ENCODE results near the gene SLC2A5. TPM values are rescaled to one million over a fixed set of nuclear protein-coding genes. Genes with fewer than 3 reads are reported as not detected.

SLC2A5 gene
- polyA plus RNA-seq, 1 experiment: 0.21 TPM

DNA sequence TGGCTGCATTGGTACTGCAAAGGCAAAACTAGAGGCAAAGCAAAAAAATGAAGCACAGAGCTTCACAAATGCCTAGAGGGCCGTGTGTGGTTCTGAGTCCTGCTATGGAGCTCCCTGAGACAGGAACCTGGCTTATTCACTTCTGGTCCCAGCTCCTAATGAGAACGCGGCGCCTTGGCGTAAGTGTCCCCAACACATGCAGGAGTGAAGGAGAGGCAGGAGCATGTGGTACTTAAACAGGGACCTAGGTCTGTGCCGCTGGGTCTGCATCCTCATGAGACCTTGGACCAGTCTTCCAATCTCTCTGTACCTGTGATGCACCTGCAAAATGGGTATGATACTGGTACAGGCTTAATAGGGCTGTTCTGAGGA lies 28.8 kb downstream of the SLC2A5 start:
- TF ChIP-seq, protein P1, sequence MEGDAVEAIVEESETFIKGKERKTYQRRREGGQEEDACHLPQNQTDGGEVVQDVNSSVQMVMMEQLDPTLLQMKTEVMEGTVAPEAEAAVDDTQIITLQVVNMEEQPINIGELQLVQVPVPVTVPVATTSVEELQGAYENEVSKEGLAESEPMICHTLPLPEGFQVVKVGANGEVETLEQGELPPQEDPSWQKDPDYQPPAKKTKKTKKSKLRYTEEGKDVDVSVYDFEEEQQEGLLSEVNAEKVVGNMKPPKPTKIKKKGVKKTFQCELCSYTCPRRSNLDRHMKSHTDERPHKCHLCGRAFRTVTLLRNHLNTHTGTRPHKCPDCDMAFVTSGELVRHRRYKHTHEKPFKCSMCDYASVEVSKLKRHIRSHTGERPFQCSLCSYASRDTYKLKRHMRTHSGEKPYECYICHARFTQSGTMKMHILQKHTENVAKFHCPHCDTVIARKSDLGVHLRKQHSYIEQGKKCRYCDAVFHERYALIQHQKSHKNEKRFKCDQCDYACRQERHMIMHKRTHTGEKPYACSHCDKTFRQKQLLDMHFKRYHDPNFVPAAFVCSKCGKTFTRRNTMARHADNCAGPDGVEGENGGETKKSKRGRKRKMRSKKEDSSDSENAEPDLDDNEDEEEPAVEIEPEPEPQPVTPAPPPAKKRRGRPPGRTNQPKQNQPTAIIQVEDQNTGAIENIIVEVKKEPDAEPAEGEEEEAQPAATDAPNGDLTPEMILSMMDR (IDR thresholded peaks at IDR 0.05; ENCODE audit: low read depth, low read length): no peak
- H3K27me3 ChIP-seq (ENCODE audit: control insufficient read depth, insufficient read depth, low read length): peaks cover 44% of the 10 kb centered on the region
- ChIA-PET CTCF (interaction anchor here (0.6 to 1.5 kb wide), 2 partner anchors 113 to 125 kb away, joined by 3 to 4 read pairs; no protein-coding TSS in a partner anchor), POLR2A (no interaction called here)
- H3K9me3 ChIP-seq (ENCODE audit: control insufficient read depth, insufficient read depth, low read length): peaks cover 4% of the 10 kb centered on the region
- DNase-seq (ENCODE audit: low read depth, low spot score): no peak
- H3K27ac ChIP-seq (ENCODE audit: low read depth, low read length): no peak overlapping the region
- H3K4me3 ChIP-seq (ENCODE audit: low read depth, low read length): no peak overlapping the region

DNA sequence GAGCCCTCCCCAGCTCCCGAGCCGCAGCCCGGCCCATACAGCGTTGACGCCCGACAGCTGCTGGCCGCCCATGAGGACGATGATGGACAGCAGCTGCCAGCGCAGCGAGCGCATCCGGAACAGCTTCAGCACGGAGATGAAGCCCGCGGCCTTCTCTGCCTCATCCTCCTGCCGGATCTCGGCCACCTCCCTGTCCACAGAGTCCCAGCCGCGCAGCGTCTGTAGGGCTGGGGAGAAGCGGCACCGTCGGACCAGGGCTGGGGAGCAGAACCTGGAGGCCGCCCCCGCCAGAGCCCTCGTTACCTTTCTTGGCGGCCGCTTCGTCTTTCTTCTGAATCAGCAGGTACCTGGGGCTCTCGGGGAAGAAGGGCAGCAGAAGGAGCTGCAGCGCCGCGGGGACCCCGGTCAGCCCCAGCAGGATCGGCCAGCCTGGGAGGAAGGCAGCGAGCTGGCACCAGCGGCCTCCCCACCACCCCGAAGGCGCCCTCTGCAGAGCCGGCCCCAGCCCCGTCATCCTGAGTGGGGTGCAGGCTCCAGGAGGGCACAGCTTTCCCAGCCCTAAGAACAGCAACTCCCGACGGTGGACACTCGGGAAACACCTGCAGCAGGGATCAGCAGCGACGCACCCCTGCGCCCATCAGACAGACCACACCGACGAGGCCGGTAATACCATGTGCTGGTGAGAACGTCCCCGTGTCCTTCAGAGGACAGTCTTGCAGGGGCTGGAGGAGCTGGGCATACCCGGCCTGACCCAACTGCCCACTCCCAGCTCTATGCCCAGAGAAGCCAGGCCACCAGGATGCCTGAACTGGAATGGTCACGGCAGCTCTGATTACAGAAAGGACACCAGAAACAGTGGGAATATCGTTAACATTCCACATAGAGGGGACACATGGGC lies 29.4 kb downstream of the SLC2A5 start:
- DNase-seq (ENCODE audit: low read depth, low spot score): no peak
- ChIA-PET POLR2A (no interaction called here), CTCF (interaction anchor here (1.5 kb wide), 1 partner anchor 125 kb away, joined by 3 read pairs; no protein-coding TSS in a partner anchor)
- Histone ChIP-seq H3K27ac (ENCODE audit: low read depth, low read length) (no peak overlapping the region), H3K9me3 (ENCODE audit: control insufficient read depth, insufficient read depth, low read length) (peaks cover 11% of the 10 kb centered on the region), H3K27me3 (ENCODE audit: control insufficient read depth, insufficient read depth, low read length) (peaks cover 46% of the 10 kb centered on the region), H3K4me3 (ENCODE audit: low read depth, low read length) (no peak overlapping the region)
- TF ChIP-seq, protein P1 (IDR thresholded peaks at IDR 0.05; ENCODE audit: low read depth, low read length): no peak

DNA sequence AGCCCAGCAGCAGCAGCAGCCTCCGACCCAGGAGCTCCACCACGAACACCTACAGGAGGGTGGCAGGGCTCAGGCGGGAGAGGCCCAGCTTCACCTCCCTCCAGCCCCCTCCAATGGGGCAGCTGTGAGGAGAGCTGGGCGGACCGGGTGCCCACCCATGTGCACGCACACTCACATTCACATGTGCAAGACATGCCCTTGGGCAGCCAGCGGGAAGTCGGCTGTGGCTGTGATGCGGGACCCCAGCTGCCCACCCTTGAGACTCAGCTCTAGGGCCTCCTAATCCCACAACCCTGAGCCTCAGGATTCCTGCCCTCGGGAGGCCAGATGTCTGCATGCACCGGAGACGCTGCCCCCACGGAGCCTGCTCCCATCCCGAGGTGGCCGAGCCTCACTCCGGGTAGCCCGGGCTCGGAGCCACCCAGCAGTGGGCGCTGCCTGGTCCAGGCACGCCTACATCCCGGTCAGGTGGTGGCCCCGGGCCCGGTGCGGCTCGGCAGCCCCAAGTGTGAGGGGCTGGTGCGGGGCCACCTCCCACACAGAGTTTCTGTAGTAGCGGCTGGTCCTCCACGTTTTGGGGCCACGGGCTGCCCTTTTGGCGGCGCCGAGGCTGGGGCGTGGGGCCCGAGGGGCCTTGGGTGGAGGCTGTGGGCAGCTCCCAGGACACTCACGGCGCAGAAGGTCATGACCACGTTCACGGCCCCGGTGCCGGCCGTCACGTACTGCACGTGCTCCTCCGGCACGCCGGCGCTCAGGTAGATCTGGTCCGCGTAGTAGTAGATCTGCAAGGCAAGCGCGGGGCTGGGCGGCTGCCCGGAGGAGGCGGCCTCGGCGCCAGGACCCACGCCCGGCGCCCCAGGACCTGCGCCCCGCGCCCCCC lies 30.3 kb downstream of the SLC2A5 start:
- Histone ChIP-seq H3K27me3 (ENCODE audit: control insufficient read depth, insufficient read depth, low read length) (peaks cover 44% of the 10 kb centered on the region), H3K27ac (ENCODE audit: low read depth, low read length) (no peak overlapping the region), H3K4me3 (ENCODE audit: low read depth, low read length) (no peak overlapping the region), H3K9me3 (ENCODE audit: control insufficient read depth, insufficient read depth, low read length) (peaks cover 11% of the 10 kb centered on the region)
- TF ChIP-seq, protein P1 (IDR thresholded peaks at IDR 0.05; ENCODE audit: low read depth, low read length): no peak
- ChIA-PET POLR2A (no interaction called here), CTCF (interaction anchor here (0.7 to 1.3 kb wide), 2 partner anchors 34 to 63 kb away, joined by 3 read pairs; no protein-coding TSS in a partner anchor)
- DNase-seq (ENCODE audit: low read depth, low spot score): no peak

DNA sequence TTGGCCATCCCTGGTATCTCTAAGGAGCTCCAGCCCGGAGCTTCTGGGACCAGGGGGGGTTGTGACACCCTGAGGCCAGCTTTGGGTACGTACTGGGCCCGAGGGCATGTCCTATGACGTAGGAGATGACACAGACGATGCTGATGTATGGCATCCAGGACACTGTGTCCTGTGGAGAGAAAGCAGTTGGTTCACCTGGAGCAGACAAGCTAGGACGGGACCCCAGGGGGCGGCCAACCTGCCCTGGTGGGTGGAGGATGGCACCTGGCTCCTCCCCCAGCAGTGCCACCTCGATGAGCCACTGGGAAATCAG lies 31.1 kb downstream of the SLC2A5 start:
- TF ChIP-seq, protein P1 (IDR thresholded peaks at IDR 0.05; ENCODE audit: low read depth, low read length): no peak
- H3K4me3 ChIP-seq (ENCODE audit: low read depth, low read length): no peak overlapping the region
- H3K27ac ChIP-seq (ENCODE audit: low read depth, low read length): no peak overlapping the region
- POLR2A ChIA-PET: no interaction called here
- H3K27me3 ChIP-seq (ENCODE audit: control insufficient read depth, insufficient read depth, low read length): peaks cover 44% of the 10 kb centered on the region
- no peak for DNase-seq (ENCODE audit: low read depth, low spot score)
- CTCF ChIA-PET: interaction anchor here (0.7 to 1.3 kb wide), 2 partner anchors 33 to 63 kb away, joined by 3 read pairs; no protein-coding TSS in a partner anchor
- H3K9me3 ChIP-seq (ENCODE audit: control insufficient read depth, insufficient read depth, low read length): peaks cover 11% of the 10 kb centered on the region
